Smooth muscle cell (in vitro differentiated cells): ENCODE data around the gene TAF1B. TPM values are rescaled to one million over a fixed set of nuclear protein-coding genes. Genes with fewer than 3 reads are reported as not detected.

Experiments
- DNase-seq: peaks from one replicate; lab custom pipeline; 2025; ENCODE audit not compliant: unreplicated experiment; lab: John Stamatoyannopoulos, UW
- H2AFZ ChIP-seq: fragments of 200-600 bp; sonication (generic); 2 replicates; pipeline ENCODE4 v1.6.0; 2016; ENCODE audit warnings: antibody characterized with exemption, low read depth, mild to moderate bottlenecking
- H3F3A ChIP-seq: fragments of 200-600 bp; sonication (generic); 2 replicates; pipeline ENCODE4 v1.6.0; 2017; ENCODE audit warnings: antibody characterized with exemption, low read depth
- H3K27ac ChIP-seq: fragments of 200-600 bp; sonication (generic); 2 replicates; pipeline ENCODE4 v1.5.1; 2016; ENCODE audit warnings: low read depth, mild to moderate bottlenecking
- H3K27me3 ChIP-seq: fragments of 200-600 bp; sonication (generic); 2 replicates; pipeline ENCODE4 v1.6.1; 2016; ENCODE audit warnings: low read depth, mild to moderate bottlenecking
- H3K36me3 ChIP-seq: fragments of 200-600 bp; sonication (generic); 2 replicates; pipeline ENCODE4 v1.5.1; 2016; ENCODE audit warnings: low read depth
- H3K4me1 ChIP-seq: fragments of 200-600 bp; sonication (generic); 2 replicates; pipeline ENCODE4 v1.5.1; 2016; ENCODE audit warnings: low read depth
- H3K4me2 ChIP-seq: fragments of 200-600 bp; sonication (generic); 2 replicates; pipeline ENCODE4 v1.6.0; 2016; ENCODE audit warnings: mild to moderate bottlenecking
- H3K4me3 ChIP-seq: fragments of 200-600 bp; sonication (generic); 2 replicates; pipeline ENCODE4 v1.5.1; 2016; ENCODE audit warnings: mild to moderate bottlenecking
- H3K79me2 ChIP-seq: fragments of 200-600 bp; sonication (generic); 2 replicates; pipeline ENCODE4 v1.6.0; 2016; ENCODE audit warnings: low read depth, mild to moderate bottlenecking
- H3K9ac ChIP-seq: fragments of 200-600 bp; sonication (generic); 2 replicates; pipeline ENCODE4 v1.6.0; 2016; ENCODE audit warnings: low read depth
- H3K9me3 ChIP-seq: fragments of 200-600 bp; sonication (generic); replicated peaks from 2 replicates; pipeline ENCODE4 v1.5.1; 2016; ENCODE audit warnings: low read depth
- H4K20me1 ChIP-seq: fragments of 200-600 bp; sonication (generic); 2 replicates; pipeline ENCODE4 v1.6.0; 2016; ENCODE audit warnings: low read depth
- WGBS: methylation state at CpG from one replicate; pipeline ENCODE4 v1.1.7; 2016; ENCODE audit warnings: low lambda C conversion rate; 5-methylcytosine and 5-hydroxymethylcytosine counted together
- polyA plus RNA-seq: library from polyadenylated mRNA; unstranded; fragments of >200 nt; fragmentation: Nextera tagmentation; extraction: Ambion mirVana; gene quantifications from 2 replicates; pipeline ENCODE4 v1.2.1, GENCODE V29; 2016
- total RNA-seq: library from RNA; depleted of rRNA; stranded (reverse); fragments of >200 nt; gene quantifications from 2 replicates; pipeline ENCODE4 v1.2.3, GENCODE V29; 2014
- TF ChIP-seq, protein P1 (sequence below): fragments of 200-600 bp; sonication (generic); IDR thresholded peaks from 2 replicates; pipeline ENCODE4 v1.5.1; 2017; ENCODE audit warnings: borderline replicate concordance, mild to moderate bottlenecking, antibody characterized with exemption; ENCODE audit not compliant: insufficient read depth, poor library complexity, severe bottlenecking

Gene TAF1B
- total and polyA plus RNA-seq, 2 experiments from 2014 or later: 4.5 to 11.2 TPM

DNA sequence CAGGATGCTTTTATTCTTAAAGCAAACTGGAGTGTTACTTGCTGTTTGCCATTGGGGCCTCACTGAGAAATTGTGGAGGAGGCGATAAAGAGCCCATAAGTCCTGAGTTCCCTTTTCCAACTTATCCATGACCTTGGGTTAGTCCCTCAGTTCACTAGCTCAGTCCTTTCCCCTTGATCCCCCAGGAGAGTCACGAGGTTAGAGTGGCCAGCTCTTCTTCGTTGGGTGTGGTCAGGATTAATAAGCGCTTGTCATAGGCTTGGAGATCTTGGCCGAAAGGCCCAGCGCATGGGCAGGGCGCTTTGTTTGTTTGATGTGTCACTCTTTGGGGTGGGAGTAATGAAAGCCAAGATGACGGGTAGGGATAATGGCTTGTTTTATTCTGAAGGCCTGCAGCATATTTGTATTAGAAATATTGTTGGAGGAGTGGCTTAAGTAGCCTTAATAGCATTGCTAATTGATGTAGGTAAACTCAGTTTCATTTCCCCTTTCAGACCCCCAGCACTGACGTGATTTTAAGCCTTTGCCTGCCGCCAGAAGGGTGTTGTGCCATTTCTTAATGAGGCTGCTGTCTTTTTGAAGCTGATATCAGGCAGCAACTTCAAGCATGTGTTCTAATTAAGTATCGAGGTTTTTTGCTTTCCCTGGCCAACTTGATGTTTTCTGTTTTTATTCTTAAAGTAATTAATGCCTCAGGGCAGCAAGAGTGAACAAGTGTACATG is 123.9 kb downstream of the TAF1B start:
- no peak for DNase-seq
- WGBS: 83% methylated on average over 11 of the region's 11 CpGs
- H3K36me3 ChIP-seq: no peaks in the 10 kb centered on the region

DNA sequence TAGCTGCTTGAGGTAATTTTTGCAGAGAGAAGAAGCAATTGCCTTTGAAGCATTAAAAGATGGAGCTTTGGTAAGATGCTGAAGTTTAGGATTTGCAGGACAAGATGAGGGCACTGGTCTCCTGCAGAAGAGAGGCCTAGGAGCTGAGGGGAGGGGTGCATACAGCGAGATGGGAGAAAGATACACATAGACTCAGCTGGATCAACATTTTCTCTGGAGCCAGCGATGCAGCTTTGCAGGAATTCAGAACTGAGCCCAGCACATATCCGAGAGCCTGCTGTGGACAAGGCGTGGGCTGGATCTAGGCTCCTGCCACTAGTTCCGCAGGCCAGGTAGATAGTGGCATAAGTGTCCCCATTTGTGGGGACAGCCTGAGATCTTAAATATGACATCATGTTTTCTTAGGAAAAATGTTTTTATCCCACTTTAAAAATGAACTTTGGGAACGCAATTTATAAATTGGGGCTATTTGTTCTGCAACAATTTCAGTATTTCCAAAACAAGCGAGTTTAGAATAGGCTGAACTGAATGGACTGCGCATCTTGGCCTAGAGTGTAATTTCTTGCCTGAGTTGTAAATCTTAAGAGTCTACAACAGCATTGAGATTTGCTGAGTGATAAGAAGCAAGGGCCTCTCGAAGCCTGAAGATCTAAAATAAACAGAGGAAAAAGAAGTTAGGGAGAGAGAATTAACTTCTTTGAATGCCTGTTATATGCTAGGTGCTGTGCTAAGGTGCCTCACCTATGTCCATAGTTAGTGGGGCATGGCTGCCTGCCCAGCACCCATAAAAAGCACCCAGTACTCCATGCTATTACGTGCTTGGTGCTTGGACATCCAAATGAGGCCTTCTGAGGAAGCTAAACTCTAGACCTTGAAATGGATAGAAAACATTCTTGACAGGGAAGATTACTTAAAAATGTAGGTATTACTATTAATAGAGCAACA is 125.6 kb downstream of the TAF1B start:
- Histone ChIP-seq H3K4me3 (no peak overlapping the region), H2AFZ (no peak overlapping the region), H3K27ac (no peak overlapping the region), H3K4me1 (peaks cover 40% of the 10 kb centered on the region), H3K36me3 (no peaks in the 10 kb centered on the region), H3K27me3 (no peaks in the 10 kb centered on the region), H3K9me3 (no peaks in the 10 kb centered on the region), H3F3A (peaks cover 14% of the 10 kb centered on the region), H3K4me2 (no peak overlapping the region), H3K79me2 (no peaks in the 10 kb centered on the region), H4K20me1 (no peaks in the 10 kb centered on the region), H3K9ac (no peak overlapping the region)
- 86% methylated on average over 10 of the region's 10 CpGs for WGBS
- DNase-seq: no peak
- TF ChIP-seq, protein P1, sequence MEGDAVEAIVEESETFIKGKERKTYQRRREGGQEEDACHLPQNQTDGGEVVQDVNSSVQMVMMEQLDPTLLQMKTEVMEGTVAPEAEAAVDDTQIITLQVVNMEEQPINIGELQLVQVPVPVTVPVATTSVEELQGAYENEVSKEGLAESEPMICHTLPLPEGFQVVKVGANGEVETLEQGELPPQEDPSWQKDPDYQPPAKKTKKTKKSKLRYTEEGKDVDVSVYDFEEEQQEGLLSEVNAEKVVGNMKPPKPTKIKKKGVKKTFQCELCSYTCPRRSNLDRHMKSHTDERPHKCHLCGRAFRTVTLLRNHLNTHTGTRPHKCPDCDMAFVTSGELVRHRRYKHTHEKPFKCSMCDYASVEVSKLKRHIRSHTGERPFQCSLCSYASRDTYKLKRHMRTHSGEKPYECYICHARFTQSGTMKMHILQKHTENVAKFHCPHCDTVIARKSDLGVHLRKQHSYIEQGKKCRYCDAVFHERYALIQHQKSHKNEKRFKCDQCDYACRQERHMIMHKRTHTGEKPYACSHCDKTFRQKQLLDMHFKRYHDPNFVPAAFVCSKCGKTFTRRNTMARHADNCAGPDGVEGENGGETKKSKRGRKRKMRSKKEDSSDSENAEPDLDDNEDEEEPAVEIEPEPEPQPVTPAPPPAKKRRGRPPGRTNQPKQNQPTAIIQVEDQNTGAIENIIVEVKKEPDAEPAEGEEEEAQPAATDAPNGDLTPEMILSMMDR: no peak

More for the DNA sequence above, 123.9 kb downstream of the TAF1B start:
- Histone ChIP-seq H2AFZ (no peak overlapping the region), H3K9me3 (no peaks in the 10 kb centered on the region), H3F3A (peaks cover 10% of the 10 kb centered on the region), H3K9ac (no peak overlapping the region), H4K20me1 (no peaks in the 10 kb centered on the region), H3K4me3 (no peak overlapping the region), H3K27ac (no peak overlapping the region), H3K79me2 (no peaks in the 10 kb centered on the region), H3K4me2 (no peak overlapping the region), H3K4me1 (peaks cover 26% of the 10 kb centered on the region), H3K27me3 (no peaks in the 10 kb centered on the region)
- TF ChIP-seq, protein P1: no peak

DNA sequence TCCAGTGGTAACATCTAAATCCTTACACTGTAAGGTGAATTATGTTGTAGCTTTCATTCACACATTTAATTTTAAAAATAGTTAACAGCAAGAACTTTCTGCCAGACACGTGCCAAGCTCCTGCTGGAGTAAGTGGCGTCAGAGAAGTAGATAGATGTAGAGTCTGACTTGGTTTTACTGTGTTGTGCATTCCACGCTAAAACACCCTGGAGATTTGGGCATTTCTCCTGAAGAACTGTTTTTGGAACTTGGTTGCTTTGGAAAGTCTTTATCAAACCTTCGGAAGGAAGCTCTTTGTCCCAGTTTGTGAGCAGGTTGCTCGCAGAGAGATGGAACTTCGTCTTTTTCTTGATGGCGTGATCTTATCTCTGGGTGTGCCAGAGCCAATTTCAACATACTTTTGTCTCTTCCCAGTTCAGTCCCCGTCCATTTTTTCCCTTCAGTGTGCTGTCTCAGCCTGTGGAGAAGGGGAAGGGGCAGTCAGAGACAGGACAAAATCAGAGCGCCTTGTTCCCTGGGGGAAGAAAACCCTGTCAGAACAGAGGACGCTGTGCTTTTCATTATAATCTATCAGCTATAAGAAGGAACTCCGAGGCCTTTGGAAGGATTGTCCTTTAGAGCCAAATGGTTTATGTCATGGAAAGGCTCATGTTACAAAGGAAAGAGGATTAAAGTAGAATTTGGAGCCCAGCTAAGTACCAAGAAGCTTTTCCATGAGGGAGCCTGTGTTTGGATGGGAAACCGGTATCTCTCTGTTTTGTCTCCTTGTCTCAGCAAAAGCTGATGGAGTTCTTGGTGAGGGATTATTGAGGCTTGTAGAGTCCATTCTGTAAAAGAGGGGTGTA is 127.1 kb downstream of the TAF1B start:
- Histone ChIP-seq H3K4me1 (peaks cover 40% of the 10 kb centered on the region), H3K4me2 (peak overlapping the region; percentile 55), H3K79me2 (no peaks in the 10 kb centered on the region), H3K4me3 (no peak overlapping the region), H3K27me3 (no peaks in the 10 kb centered on the region), H3K9ac (peak overlapping the region; percentile 23), H3F3A (peaks cover 23% of the 10 kb centered on the region), H2AFZ (peak overlapping the region; percentile 88), H3K9me3 (no peaks in the 10 kb centered on the region), H4K20me1 (no peaks in the 10 kb centered on the region), H3K36me3 (no peaks in the 10 kb centered on the region), H3K27ac (peak overlapping the region; percentile 75)
- TF ChIP-seq, protein P1: no peak
- 38% methylated on average over 12 of the region's 12 CpGs for WGBS
- DNase-seq: no peak
